ENCODE results near the gene GEMIN7.

GEMIN7 gene

GRCh38 chr19:45079063-45079910, at the start of gene GEMIN7:
Gene GEMIN7 (plus strand): TSS chr19:45079260. CDS start chr19:45090115, 10,855 bp downstream.
- peak; percentile 74 to 82 for DNase-seq

- DNase-seq, result no peak
Measured at GRCh38 chr19:45030825-45031224, 48.2 kb upstream of the GEMIN7 start.

GRCh38 chr19:45032421-45032820, 46.6 kb upstream of the GEMIN7 start:
- DNase-seq, result no peak

- no peak for DNase-seq
Measured at GRCh38 chr19:45035755-45036154, 43.3 kb upstream of the GEMIN7 start.

GRCh38 chr19:45037393-45038169, 41.5 kb upstream of the GEMIN7 start:
- DNase-seq, result no peak

- DNase-seq, result peak; percentile 87 to 90
Measured at GRCh38 chr19:45038931-45039893, 39.8 kb upstream of the GEMIN7 start, which contains the start of gene CLASRP. Gene CLASRP (plus strand): TSS chr19:45039045. CDS start chr19:45040213, 1,168 bp downstream.

- peak; percentile 13 to 57 for DNase-seq
Measured at GRCh38 chr19:45040059-45040771, 38.8 kb upstream of the GEMIN7 start.

GRCh38 chr19:45041125-45041524, 37.9 kb upstream of the GEMIN7 start:
- DNase-seq, result no peak

GRCh38 chr19:45045671-45046353, 33.2 kb upstream of the GEMIN7 start:
- DNase-seq, result no peak

- DNase-seq, result no peak
Measured at GRCh38 chr19:45046355-45046754, 32.7 kb upstream of the GEMIN7 start.

- DNase-seq, result no peak
Measured at GRCh38 chr19:45047188-45047797, 31.8 kb upstream of the GEMIN7 start.

- no peak for DNase-seq
Measured at GRCh38 chr19:45049073-45049736, 29.9 kb upstream of the GEMIN7 start.

- no peak for DNase-seq
Measured at GRCh38 chr19:45050036-45050435, 29.0 kb upstream of the GEMIN7 start.

- DNase-seq, result peak in 1 of 2 donors; percentile 63
Measured at GRCh38 chr19:45051929-45052579, 27.0 kb upstream of the GEMIN7 start.

- DNase-seq, result no peak
Measured at GRCh38 chr19:45056831-45057230, 22.2 kb upstream of the GEMIN7 start.

GRCh38 chr19:45057444-45057843, 21.6 kb upstream of the GEMIN7 start:
- DNase-seq, result no peak

GRCh38 chr19:45058622-45059159, 20.4 kb upstream of the GEMIN7 start:
- DNase-seq, result no peak

GRCh38 chr19:45059258-45059965, 19.6 kb upstream of the GEMIN7 start:
- DNase-seq, result peak; percentile 79 to 87

GRCh38 chr19:45061965-45062364, 17.1 kb upstream of the GEMIN7 start:
- DNase-seq, result no peak

Measured in CD4-positive, alpha-beta T cell treated with Interferon alpha-2 for 1 hour (primary cell).